Progenitor cell of endocrine pancreas (in vitro differentiated cells): Measurements from ENCODE around the gene MYCN. TPM values are rescaled to one million over a fixed set of nuclear protein-coding genes. Genes with fewer than 3 reads are reported as not detected.

ENCODE experiments used
- DNase-seq: peaks from one replicate; pipeline ENCODE4 v3.0.0; 2021; ENCODE audit warnings: low spot score; ENCODE audit not compliant: unreplicated experiment
- H3K27ac Mint-ChIP-seq: 2 replicates; pipeline ENCODE4 v1.8.0; 2021; ENCODE audit warnings: mild to moderate bottlenecking, moderate library complexity, mixed read lengths
- H3K27me3 Mint-ChIP-seq: 2 replicates; pipeline ENCODE4 v1.8.0; 2021; ENCODE audit warnings: mixed read lengths
- H3K36me3 Mint-ChIP-seq: 2 replicates; pipeline ENCODE4 v1.8.0; 2022; ENCODE audit warnings: mixed read lengths; ENCODE audit not compliant: insufficient read depth
- H3K4me1 Mint-ChIP-seq: 2 replicates; pipeline ENCODE4 v1.8.0; 2021; ENCODE audit warnings: low read depth, mixed read lengths
- H3K4me3 Mint-ChIP-seq: 2 replicates; pipeline ENCODE4 v1.8.0; 2021; ENCODE audit warnings: low read depth, mild to moderate bottlenecking, moderate library complexity, mixed read lengths
- H3K9me3 Mint-ChIP-seq: 2 replicates; pipeline ENCODE4 v1.8.0; 2021; ENCODE audit warnings: low read depth, mixed read lengths
- total RNA-seq: library from RNA; stranded (reverse); gene quantifications from 2 replicates; pipeline ENCODE4 v1.2.1, GENCODE V29; 2021
- TF ChIP-seq, protein P1 (sequence below): fragments of 200-600 bp; sonication (generic); IDR thresholded peaks from one replicate; pipeline ENCODE4 v1.5.0; 2021; ENCODE audit warnings: antibody characterized with exemption, mild to moderate bottlenecking; ENCODE audit not compliant: unreplicated experiment

The MYCN gene
- total RNA-seq, 1 donor from 2014 or later: 15.5 TPM

DNA sequence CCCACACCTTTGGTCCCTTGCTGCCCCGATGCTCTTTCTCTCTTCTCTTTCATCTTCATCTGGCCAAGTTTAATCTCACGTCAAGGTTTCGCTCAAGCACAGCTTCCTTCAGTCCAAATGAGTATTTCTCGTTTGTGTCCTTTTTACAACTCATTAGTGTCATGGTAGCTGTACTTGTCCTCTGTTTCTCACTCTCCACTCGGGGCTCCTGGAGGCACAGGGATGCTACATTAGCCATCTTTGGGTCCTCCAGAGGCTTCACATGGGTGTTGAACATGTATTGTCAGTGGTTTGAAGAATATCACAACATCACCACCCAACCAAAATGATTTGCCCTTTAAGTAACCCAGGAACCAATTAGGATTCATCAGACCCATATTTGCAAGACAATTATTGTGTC, 30.4 kb downstream of the MYCN start:
- no peaks in the 10 kb centered on the region for H3K36me3 Mint-ChIP-seq
- H3K4me3 Mint-ChIP-seq: no peak overlapping the region
- no peak overlapping the region for H3K27ac Mint-ChIP-seq
- peaks cover 3% of the 10 kb centered on the region for H3K27me3 Mint-ChIP-seq
- DNase-seq: no peak
- peaks cover 14% of the 10 kb centered on the region for H3K4me1 Mint-ChIP-seq
- TF ChIP-seq, protein P1, sequence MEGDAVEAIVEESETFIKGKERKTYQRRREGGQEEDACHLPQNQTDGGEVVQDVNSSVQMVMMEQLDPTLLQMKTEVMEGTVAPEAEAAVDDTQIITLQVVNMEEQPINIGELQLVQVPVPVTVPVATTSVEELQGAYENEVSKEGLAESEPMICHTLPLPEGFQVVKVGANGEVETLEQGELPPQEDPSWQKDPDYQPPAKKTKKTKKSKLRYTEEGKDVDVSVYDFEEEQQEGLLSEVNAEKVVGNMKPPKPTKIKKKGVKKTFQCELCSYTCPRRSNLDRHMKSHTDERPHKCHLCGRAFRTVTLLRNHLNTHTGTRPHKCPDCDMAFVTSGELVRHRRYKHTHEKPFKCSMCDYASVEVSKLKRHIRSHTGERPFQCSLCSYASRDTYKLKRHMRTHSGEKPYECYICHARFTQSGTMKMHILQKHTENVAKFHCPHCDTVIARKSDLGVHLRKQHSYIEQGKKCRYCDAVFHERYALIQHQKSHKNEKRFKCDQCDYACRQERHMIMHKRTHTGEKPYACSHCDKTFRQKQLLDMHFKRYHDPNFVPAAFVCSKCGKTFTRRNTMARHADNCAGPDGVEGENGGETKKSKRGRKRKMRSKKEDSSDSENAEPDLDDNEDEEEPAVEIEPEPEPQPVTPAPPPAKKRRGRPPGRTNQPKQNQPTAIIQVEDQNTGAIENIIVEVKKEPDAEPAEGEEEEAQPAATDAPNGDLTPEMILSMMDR: no peak
- no peaks in the 10 kb centered on the region for H3K9me3 Mint-ChIP-seq

DNA sequence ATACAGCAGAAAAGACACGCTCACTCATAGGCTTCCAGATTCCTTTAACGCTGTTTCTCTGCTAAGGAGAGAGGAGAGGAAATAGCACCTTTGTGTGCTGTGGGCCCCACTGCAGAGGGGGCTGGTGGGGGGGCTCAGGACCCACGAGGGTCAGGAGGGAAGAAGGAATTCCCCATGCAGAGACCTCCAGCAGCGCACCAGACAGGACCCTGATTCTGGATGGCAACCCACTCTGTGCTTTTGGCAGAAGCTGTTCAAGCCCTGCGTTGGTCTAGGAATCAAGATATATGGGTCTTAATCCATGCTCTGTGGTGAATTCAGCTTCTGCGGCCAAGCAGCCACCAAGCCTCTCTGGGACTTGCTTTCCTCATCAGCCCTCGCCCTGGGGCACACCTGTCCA, 31.0 kb downstream of the MYCN start:
- no peaks in the 10 kb centered on the region for H3K36me3 Mint-ChIP-seq
- peaks cover 21% of the 10 kb centered on the region for H3K4me1 Mint-ChIP-seq
- H3K27ac Mint-ChIP-seq: no peak overlapping the region
- peaks cover 3% of the 10 kb centered on the region for H3K27me3 Mint-ChIP-seq
- DNase-seq: no peak
- no peak overlapping the region for H3K4me3 Mint-ChIP-seq
- TF ChIP-seq, protein P1: no peak
- no peaks in the 10 kb centered on the region for H3K9me3 Mint-ChIP-seq

DNA sequence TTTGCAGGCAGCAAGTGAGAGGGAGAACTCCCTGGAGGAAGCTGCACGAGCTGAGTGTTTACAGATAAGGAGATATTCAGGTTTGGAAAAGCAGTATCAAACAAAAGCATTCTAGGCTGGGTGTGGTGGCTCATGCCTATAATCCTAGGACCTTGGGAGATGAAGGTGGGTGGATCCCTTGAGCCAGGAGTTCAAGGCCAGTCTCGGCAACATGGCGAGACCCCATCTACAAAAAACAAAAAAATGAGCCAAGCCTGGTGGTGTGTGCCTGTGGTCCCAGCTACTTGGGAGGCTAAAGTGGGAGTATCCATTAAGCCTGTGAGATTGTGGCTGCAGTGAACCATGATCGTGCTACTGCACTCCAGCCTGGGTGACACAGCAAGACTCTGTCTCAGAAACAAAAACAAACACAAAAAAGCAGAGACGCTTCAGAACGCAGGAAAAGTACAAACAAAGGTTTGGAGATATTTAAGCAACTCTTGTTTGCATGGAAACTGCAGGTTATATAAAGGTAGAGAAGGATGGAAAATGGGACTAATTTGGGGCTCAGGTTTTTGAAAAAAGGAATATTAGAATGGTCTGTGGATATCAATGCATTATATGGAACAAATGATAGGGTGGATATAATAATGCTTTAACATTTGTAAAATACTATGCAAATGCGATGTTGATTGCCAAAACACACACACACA, 31.6 kb downstream of the MYCN start:
- H3K4me3 Mint-ChIP-seq: no peak overlapping the region
- H3K27me3 Mint-ChIP-seq: peaks cover 3% of the 10 kb centered on the region
- TF ChIP-seq, protein P1: no peak
- H3K36me3 Mint-ChIP-seq: no peaks in the 10 kb centered on the region
- H3K4me1 Mint-ChIP-seq: peaks cover 26% of the 10 kb centered on the region
- no peak for DNase-seq
- no peak overlapping the region for H3K27ac Mint-ChIP-seq
- H3K9me3 Mint-ChIP-seq: no peaks in the 10 kb centered on the region

DNA sequence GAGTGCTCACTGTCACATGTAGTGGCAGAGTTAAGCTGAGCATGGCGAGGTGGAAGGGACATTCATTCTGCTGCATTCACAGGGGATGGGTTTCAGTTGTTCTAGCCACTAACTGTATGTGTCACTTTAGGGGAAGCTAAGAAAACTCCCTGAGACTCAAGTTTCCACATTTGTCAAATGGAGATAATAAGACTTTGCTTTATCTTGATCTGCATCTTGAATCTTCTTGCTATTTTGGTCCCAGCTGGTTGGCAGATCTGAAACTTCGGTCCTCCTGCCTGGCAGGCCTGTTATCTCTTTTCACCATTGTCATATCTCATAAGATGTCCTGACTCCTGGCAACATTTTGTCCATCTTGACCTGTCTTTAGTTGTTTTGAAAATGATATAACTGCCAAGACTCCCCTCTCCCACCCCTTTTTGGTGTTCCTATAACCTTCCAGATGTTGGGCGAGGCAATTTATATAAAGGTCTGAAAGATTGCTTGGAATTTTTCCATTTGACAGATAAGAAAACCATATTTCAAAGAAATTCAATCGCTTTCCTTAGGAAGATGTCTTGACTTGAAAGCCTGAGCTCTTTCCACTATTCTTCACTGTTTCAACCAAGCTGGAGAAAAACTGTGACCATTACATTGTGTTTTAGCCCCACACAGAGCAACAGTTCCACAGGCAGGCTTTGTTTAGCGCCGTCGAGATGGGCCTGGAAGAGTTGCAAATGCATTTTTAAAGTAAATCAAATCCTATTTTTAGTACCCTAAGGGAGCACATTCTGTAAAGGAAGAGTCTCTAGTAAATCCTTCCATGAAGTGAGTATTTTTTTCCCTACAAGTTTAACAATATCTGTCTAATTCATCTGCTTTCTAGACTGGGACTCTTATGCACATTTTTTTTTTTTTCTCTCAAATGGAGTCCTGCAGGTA, 33.4 kb downstream of the MYCN start:
- Mint-ChIP-seq H3K27ac (no peak overlapping the region), H3K36me3 (no peaks in the 10 kb centered on the region), H3K4me1 (peaks cover 22% of the 10 kb centered on the region), H3K9me3 (no peaks in the 10 kb centered on the region), H3K27me3 (peaks cover 3% of the 10 kb centered on the region), H3K4me3 (no peak overlapping the region)
- DNase-seq: no peak
- TF ChIP-seq, protein P1: no peak

DNA sequence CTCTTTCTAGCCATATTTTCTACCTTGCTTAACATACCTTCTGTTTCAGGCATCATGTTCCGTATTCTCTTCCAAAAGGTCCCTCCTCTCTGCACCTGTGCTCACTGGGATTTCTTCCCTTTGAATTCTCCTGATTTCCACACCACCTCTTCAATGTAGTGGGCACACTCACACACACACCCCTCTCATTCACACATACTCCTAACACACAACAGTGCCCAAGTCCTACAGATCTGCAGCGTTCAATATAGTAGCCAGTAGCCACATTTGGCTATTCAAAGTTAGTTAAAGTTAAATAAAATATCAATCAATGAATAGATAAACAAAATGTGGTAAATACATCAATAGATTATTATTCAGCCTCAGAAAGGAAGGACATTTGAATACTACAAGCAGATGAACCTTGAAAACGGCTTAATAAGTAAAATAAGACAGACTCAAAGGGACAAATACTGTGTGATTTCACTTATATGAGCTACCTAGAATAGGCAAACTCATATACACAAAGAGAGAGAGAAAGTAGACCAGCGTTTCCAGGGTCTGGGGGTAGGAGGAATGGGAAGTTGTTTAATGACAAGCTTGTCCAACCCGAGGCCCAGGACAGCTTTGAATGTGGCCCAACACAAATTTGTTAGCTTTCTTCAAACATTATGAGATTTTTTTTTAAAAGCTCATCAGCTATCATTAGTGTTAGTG, 34.4 kb downstream of the MYCN start:
- H3K4me1 Mint-ChIP-seq: peaks cover 19% of the 10 kb centered on the region
- H3K9me3 Mint-ChIP-seq: no peaks in the 10 kb centered on the region
- H3K4me3 Mint-ChIP-seq: no peak overlapping the region
- TF ChIP-seq, protein P1: no peak
- peaks cover 3% of the 10 kb centered on the region for H3K27me3 Mint-ChIP-seq
- no peak overlapping the region for H3K27ac Mint-ChIP-seq
- DNase-seq: no peak
- H3K36me3 Mint-ChIP-seq: no peaks in the 10 kb centered on the region
